GM18951 (cell line): ENCODE results near the gene TM4SF5.
"Not testable (repeated sequence)": the region's sequence is repeated elsewhere in the genome, so short reads cannot be mapped to it uniquely, and the experiment has no call there.

Experiments
- POLR2A ChIP-seq: IDR thresholded peaks from 4 replicates; pipeline ENCODE4 v1.6.1; 2011; ENCODE audit warnings: mild to moderate bottlenecking; ENCODE audit not compliant: insufficient read length, insufficient read depth; ENCODE audit errors: extremely low read depth
- in situ Hi-C: fragments of 300-500 bp; cut with MboI; formaldehyde crosslinking; loops from one replicate; pipeline ENCODE4 v1.12.0; 2022; ENCODE audit warnings: low sequenced_read_pairs, mixed read lengths, inconsistent platforms; ENCODE audit not compliant: unreplicated experiment

TM4SF5 gene

DNA sequence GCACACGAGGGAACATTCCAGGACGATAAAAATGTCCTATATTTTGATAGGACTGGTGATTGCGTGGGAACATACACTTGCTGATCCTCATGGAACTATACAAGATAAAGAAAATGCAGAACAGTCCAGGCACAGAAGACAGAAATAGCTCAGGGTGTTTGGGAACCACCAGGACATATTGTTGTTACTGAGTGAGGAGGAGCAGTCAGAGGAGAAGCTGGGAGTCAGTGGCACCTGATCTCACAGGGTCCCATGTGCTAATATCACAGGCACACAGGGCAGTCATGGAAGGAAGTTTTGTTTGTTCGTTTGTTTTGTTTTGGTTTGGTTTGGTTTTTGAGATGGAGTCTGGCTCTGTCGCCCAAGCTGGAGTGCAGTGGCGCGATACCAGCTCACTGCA, 41.0 kb downstream of the TM4SF5 start:
- no peak for TF ChIP-seq POLR2A

DNA sequence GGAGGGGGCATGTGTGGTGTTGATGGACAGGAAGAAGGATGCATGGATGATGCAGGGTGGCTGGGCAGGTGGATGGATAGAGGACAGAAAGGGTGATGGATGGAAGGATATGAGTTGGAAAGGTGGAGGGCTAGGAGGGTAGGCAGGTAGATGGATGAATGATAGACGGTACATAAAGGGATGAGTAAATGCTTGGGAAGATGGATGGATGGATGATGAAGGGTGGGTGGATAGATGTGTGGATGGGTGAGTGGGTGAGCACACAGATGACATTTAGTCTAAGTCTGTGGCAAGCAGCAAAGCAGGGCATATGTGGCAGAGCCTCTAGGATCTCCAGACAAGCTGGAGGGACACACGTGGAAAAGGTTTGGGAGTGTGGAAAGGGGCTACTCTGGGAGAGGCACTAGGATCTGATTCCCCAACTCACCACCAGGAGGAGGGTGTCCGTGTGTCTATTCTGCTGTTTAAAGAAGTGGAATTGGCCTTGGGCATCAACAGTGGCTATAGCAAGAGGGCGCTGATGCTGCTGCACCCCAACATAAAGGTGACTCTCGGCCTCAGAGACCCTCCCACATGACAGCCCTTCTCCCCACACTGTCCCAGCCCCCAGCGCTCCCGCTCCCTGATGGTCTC, 43.5 kb downstream of the TM4SF5 start:
- in situ Hi-C loops, result no loop called here
- no peak for TF ChIP-seq POLR2A

More for the DNA sequence above, 41.0 kb downstream of the TM4SF5 start:
- in situ Hi-C loops, result no loop called here

DNA sequence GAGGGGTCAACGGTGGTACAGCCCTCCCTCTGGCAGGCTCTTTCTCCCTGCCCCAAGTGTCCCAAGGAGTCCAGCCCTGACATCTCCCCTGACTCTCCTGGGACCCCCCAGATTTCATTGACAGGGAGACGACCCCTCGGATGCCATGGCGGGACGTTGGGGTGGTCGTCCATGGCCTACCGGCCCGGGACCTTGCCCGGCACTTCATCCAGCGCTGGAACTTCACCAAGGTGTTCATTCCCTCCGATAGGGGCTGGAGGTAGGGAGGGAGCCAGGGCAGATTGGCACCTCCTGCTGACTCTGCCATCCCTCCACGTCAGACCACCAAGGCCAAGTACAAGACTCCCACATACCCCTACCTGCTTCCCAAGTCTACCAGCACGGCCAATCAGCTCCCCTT, 45.1 kb downstream of the TM4SF5 start:
- in situ Hi-C loops, result no loop called here
- no peak for TF ChIP-seq POLR2A

DNA sequence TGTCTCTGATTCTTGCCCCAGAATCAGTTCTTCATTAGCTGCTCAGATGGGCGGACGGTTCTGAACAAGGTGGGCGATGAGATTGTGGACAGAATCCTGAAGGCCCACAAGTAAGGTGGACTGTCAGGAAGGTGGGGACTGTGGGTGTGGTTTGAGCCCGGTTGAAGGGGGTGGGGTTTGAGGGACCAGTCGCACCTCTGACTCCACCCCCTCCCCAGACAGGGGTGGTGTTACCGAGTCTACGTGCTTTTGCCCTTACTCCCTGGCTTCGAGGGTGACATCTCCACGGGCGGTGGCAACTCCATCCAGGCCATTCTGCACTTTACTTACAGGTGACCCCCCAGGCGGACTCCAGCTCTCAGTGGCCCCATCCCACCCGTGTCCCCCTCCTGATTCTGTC, 46.6 kb downstream of the TM4SF5 start:
- no peak for TF ChIP-seq POLR2A
- in situ Hi-C loops, result no loop called here

DNA sequence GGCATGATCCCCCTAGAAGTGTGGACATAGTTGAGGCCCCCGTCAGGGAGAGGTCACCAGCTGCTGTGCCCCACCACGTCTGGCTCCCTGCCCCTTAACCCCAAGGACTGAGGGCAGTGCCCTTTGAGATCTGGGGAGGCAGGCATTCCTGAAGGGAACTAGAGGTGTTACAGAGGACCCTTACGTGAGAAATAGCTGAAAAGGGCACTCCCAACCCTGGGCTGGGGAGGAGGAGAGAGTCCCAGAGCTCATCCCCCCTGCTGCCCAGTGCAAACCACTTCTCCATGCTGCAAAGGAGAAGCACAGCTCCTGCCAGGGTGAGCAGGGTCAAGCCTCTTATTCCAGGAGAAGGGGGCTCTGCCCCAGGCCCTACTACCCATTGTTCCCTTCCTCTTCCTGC, 51.1 kb downstream of the TM4SF5 start:
- in situ Hi-C loops, result no loop called here
- no peak for TF ChIP-seq POLR2A

DNA sequence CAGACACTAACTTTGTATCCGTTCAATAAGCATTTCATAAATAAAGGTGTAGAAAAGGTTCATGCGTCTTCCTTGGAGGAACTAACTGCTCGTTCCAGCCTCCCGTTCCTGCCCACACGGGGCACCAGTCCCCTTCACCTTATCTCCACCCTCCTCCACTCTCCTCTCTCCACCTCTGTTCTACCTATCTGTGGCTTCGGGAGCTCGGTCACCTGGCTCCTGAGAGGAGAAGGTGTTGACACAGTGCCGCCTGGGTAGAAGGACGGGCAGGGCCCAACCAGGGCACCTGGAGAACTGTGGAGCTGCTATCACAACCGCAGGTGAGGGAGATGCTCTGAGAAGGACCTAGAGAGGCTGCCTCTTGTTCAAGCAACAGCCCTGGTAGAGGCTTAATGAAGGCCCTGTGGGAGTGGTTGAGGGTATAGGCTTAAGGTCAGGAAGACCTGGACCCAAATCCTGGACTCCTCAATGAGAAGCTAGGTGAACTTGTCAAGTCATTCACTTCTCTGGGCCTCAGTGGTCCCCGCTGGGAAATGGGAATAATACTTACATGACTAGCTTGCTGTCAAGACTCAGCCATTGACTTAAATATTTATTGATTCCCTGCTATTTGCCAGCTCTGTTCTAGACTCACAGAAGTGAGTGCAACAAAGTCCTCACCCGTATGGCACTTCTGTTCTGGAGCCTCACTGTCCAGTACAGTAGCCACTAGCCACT, 51.8 kb downstream of the TM4SF5 start:
- no peak for TF ChIP-seq POLR2A
- in situ Hi-C loops, result no loop called here

DNA sequence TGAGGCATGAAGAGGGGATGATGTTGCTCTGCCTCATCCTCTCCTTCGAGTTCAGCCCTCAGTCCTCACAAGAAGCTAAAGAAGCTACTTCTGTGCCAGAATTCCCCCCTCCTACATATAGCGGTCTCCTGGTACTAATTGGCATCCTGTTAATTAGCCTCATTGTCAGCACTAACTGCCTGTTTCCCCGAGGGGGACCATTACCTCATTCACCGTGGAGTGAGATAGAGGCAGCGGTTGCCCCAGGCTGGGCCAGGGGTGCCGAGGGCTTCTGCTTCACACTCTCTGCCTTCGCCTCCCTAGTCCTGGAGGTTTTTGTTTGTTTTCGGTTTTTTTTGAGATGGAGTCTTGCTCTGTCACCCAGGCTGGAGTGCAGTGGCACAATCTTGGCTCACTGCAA, 55.7 kb downstream of the TM4SF5 start:
- TF ChIP-seq POLR2A, result no peak
- in situ Hi-C loops, result no loop called here

DNA sequence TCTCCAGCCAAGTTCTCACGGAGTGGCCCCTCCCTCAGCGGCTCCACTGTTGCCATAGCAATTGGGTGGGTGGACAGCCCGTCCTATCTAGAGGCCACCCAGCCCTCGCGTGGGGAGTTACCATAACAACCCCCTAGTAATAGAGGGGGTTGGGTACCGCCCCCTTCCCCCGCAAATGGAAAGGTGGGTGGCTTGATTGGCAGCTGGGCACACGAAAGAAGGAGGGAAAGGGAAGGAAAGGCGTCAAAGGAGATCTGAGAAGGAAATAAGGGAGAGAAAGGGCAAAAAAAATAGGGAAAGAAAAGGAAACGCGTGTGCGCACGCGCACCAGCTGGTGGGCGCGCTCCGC, 61.1 kb downstream of the TM4SF5 start:
- in situ Hi-C loops, result not testable (repeated sequence)
